GM18867 (cell line): ENCODE results near the gene HLA-F.
A peak's percentile ranks its signal among the peaks of the same experiment; 100 is the strongest.

Source experiments
- ATAC-seq: cut with Tn5 transposase; IDR thresholded peaks from one replicate; pipeline ENCODE4 v1.9.1; 2021; ENCODE audit warnings: mild to moderate bottlenecking, moderate library complexity; ENCODE audit not compliant: unreplicated experiment

HLA-F gene

GRCh38 chr6:29742127-29742526, 18.9 kb downstream of the HLA-F start:
- no peak for ATAC-seq

- no peak for ATAC-seq
Measured at GRCh38 chr6:29743025-29743424, 19.8 kb downstream of the HLA-F start.

GRCh38 chr6:29743568-29743967, 20.3 kb downstream of the HLA-F start:
- no peak for ATAC-seq

- ATAC-seq: no peak
Measured at GRCh38 chr6:29744131-29744530, 20.9 kb downstream of the HLA-F start.

- ATAC-seq: no peak
Measured at GRCh38 chr6:29744621-29745020, 21.4 kb downstream of the HLA-F start.

GRCh38 chr6:29745386-29745785, 22.2 kb downstream of the HLA-F start:
- no peak for ATAC-seq

- ATAC-seq: no peak
Measured at GRCh38 chr6:29745855-29746449, 22.7 kb downstream of the HLA-F start.

GRCh38 chr6:29746846-29747687, 23.8 kb downstream of the HLA-F start:
- no peak for ATAC-seq

- ATAC-seq: no peak
Measured at GRCh38 chr6:29747688-29748250, 24.5 kb downstream of the HLA-F start.

GRCh38 chr6:29748391-29749307, 25.4 kb downstream of the HLA-F start:
- ATAC-seq: peak; percentile 78

- ATAC-seq: no peak
Measured at GRCh38 chr6:29749308-29749662, 26.1 kb downstream of the HLA-F start.

GRCh38 chr6:29749668-29750067, 26.4 kb downstream of the HLA-F start:
- ATAC-seq: no peak

- ATAC-seq: no peak
Measured at GRCh38 chr6:29750709-29751108, 27.5 kb downstream of the HLA-F start.

GRCh38 chr6:29751480-29751879, 28.2 kb downstream of the HLA-F start:
- ATAC-seq: no peak

- peak; percentile 55 for ATAC-seq
Measured at GRCh38 chr6:29752451-29753308, 29.4 kb downstream of the HLA-F start.

GRCh38 chr6:29753309-29753644, 30.0 kb downstream of the HLA-F start:
- ATAC-seq: no peak

- no peak for ATAC-seq
Measured at GRCh38 chr6:29755295-29755871, 32.1 kb downstream of the HLA-F start.

- ATAC-seq: no peak
Measured at GRCh38 chr6:29757282-29757681, 34.0 kb downstream of the HLA-F start.

- no peak for ATAC-seq
Measured at GRCh38 chr6:29757701-29758293, 34.6 kb downstream of the HLA-F start.

GRCh38 chr6:29758761-29759160, 35.5 kb downstream of the HLA-F start:
- no peak for ATAC-seq
